Large intestine (tissue), 12 donors: ENCODE data around the gene DEFB114. TPM values are rescaled to one million over a fixed set of nuclear protein-coding genes. Genes with fewer than 3 reads are reported as not detected.

ENCODE experiments used
- DNase-seq, 2 donors: peaks; one replicate each; pipeline versions ENCODE4 v3.0.0 to v3.0.0-alpha.2; 2013
- H3K27ac ChIP-seq: one replicate; pipeline ENCODE4 v1.5.1; 2013; ENCODE audit warnings: low read length
- H3K27me3 ChIP-seq: 2 replicates; pipeline ENCODE4 v1.6.1; 2013; ENCODE audit warnings: low read length; ENCODE audit not compliant: control insufficient read depth, insufficient read depth
- H3K36me3 ChIP-seq: 2 replicates; pipeline ENCODE4 v1.6.1; 2013; ENCODE audit warnings: low read length; ENCODE audit not compliant: control insufficient read depth, insufficient read depth
- H3K4me1 ChIP-seq: one replicate; pipeline ENCODE4 v1.6.1; 2013; ENCODE audit warnings: low read length; ENCODE audit not compliant: control insufficient read depth, insufficient read depth
- H3K4me3 ChIP-seq: one replicate; pipeline ENCODE4 v1.5.1; 2013; ENCODE audit warnings: low read length
- H3K9me3 ChIP-seq: one replicate; pipeline ENCODE4 v1.6.1; 2013; ENCODE audit warnings: mild to moderate bottlenecking, low read depth, low read length, moderate library complexity; ENCODE audit not compliant: control insufficient read depth
- WGBS: methylation state at CpG from one replicate; pipeline ENCODE4 v1.1.5; 2013; ENCODE audit warnings: low lambda C conversion rate; ENCODE audit not compliant: insufficient coverage; 5-methylcytosine and 5-hydroxymethylcytosine counted together
- long read RNA-seq, 11 donors: transcript quantifications; one replicate each; lab custom pipeline, GENCODE V29; 2026
- polyA plus RNA-seq: library from polyadenylated mRNA; unstranded; fragments of 120-200 nt; gene quantifications from one replicate; pipeline ENCODE4 v1.2.1, GENCODE V29; 2013

DEFB114 gene, protein sequence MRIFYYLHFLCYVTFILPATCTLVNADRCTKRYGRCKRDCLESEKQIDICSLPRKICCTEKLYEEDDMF
- not detected for polyA plus RNA-seq
- long read RNA-seq, donor 1: 0 reads
- long read RNA-seq, donor 2: 0 reads
- long read RNA-seq, donor 3: 0 reads
- long read RNA-seq, donor 4: 0 reads
- long read RNA-seq, donor 5: 0 reads
- long read RNA-seq, donor 6: 0 reads
- long read RNA-seq, donor 7: 0 reads
- long read RNA-seq, donor 8: 0 reads
- long read RNA-seq, donor 9: 0 reads
- long read RNA-seq, donor 10: 0 reads
- long read RNA-seq, donor 11: 0 reads

DNA sequence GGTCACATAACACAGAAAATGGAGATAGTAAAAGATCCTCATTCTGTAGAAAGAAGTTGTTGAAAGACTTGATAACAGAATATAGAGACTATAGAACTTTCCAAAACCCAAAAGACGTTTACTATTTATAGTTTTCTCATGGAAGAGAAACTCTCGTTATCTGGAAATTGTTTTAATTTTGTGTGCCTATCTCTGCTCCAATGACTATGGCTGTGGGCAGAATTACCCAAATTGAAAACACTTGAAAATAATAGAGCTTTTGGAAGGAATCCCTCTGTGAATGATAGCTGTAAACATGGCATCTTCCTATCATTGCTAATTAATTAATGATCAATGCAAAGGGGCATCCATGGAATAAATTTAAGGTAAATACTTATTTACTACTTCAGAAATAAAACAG lies at the start of gene DEFB114:
DEFB114 (minus strand) TSS at position 101 of the 400 bp plus-strand sequence; CDS start at position 42, 59 bp downstream.
- no CpG with 5 or more reads among the region's 2 CpGs for WGBS
- Histone ChIP-seq H3K4me1 (no peaks in the 10 kb centered on the region), H3K27me3 (no peaks in the 10 kb centered on the region), H3K9me3 (no peaks in the 10 kb centered on the region), H3K4me3 (no peak within 1 kb of the TSS), H3K27ac (no peak within 1 kb of the TSS), H3K36me3 (no peaks in the 10 kb centered on the region)
- DNase-seq: no peak

GRCh38 chr6:50007819-50008218 lies 43.9 kb upstream of the DEFB114 start:
- Histone ChIP-seq H3K27me3 (no peaks in the 10 kb centered on the region), H3K4me1 (no peaks in the 10 kb centered on the region), H3K9me3 (no peaks in the 10 kb centered on the region), H3K4me3 (no peak overlapping the region), H3K27ac (no peak overlapping the region), H3K36me3 (no peaks in the 10 kb centered on the region)
- 88% methylated on average over 1 of the region's 3 CpGs for WGBS
- no peak for DNase-seq

DNA sequence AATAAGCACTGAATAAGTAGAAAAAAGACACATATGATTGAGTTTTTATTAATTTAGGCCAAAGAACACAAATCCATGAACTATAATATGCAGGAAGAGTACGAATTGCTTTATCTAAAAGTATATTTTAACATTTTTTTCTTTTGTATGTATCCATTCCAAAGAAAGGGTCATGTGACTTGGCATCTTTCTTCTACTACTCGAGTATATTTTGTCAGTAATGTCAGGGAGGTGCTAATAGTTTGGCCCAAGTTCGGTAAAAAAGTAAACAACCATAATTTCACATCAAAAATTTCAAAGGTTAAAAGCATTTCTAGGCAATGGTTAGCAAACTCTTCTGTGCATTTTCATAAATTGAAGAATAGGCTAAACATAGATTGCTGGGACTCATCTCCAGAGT lies 39.2 kb upstream of the DEFB114 start:
- Histone ChIP-seq H3K27ac (no peak overlapping the region), H3K4me1 (no peaks in the 10 kb centered on the region), H3K4me3 (no peak overlapping the region), H3K9me3 (no peaks in the 10 kb centered on the region), H3K27me3 (no peaks in the 10 kb centered on the region), H3K36me3 (no peaks in the 10 kb centered on the region)
- WGBS: 95% methylated on average over 2 of the region's 3 CpGs
- no peak for DNase-seq

GRCh38 chr6:49995278-49995677 lies 31.3 kb upstream of the DEFB114 start:
- no peaks in the 10 kb centered on the region for H3K36me3 ChIP-seq
- H3K4me3 ChIP-seq: no peak overlapping the region
- no peaks in the 10 kb centered on the region for H3K9me3 ChIP-seq
- peak in 1 of 2 donors; percentile 49 for DNase-seq
- no peaks in the 10 kb centered on the region for H3K4me1 ChIP-seq
- no peaks in the 10 kb centered on the region for H3K27me3 ChIP-seq
- no peak overlapping the region for H3K27ac ChIP-seq

- H3K9me3 ChIP-seq: no peaks in the 10 kb centered on the region
- no peak for DNase-seq
- H3K36me3 ChIP-seq: no peaks in the 10 kb centered on the region
- WGBS: no CpG with 5 or more reads among the region's 2 CpGs
- H3K27ac ChIP-seq: no peak overlapping the region
- H3K4me1 ChIP-seq: no peaks in the 10 kb centered on the region
- H3K27me3 ChIP-seq: no peaks in the 10 kb centered on the region
- no peak overlapping the region for H3K4me3 ChIP-seq
Observed at GRCh38 chr6:49988900-49989299, 24.9 kb upstream of the DEFB114 start.

DNA sequence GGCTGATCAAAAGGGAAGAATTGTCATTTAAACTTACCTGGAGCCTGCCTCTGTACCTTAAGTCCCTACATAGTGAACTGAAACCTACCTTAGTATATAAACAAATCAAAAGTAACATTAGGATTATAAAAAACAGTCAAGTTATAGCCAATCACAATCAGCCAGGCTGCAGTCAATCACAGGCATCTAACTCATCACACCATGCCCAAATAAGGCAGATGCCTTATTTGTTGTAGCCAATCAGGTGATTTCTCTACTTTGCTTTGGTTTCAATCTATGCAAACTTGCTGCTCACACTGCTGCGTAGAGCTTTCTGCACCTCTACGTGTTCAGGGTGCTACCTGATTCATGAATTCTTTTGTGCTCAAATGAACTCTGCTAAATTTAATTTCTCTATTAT lies 23.8 kb upstream of the DEFB114 start:
- WGBS: no CpG with 5 or more reads among the region's 2 CpGs
- DNase-seq: no peak

GRCh38 chr6:49986551-49986950 lies 22.6 kb upstream of the DEFB114 start:
- no CpG with 5 or more reads among the region's 1 CpG for WGBS
- DNase-seq: no peak
- no peaks in the 10 kb centered on the region for H3K27me3 ChIP-seq

More for the DNA sequence above, 23.8 kb upstream of the DEFB114 start:
- H3K4me1 ChIP-seq: no peaks in the 10 kb centered on the region
- H3K27ac ChIP-seq: no peak overlapping the region
- no peaks in the 10 kb centered on the region for H3K9me3 ChIP-seq
- H3K4me3 ChIP-seq: no peak overlapping the region
- H3K27me3 ChIP-seq: no peaks in the 10 kb centered on the region
- H3K36me3 ChIP-seq: no peaks in the 10 kb centered on the region

GRCh38 chr6:49982046-49982445 lies 18.1 kb upstream of the DEFB114 start:
- H3K36me3 ChIP-seq: no peaks in the 10 kb centered on the region
- no peaks in the 10 kb centered on the region for H3K4me1 ChIP-seq
- H3K9me3 ChIP-seq: no peaks in the 10 kb centered on the region
- no peak overlapping the region for H3K27ac ChIP-seq
- no peaks in the 10 kb centered on the region for H3K27me3 ChIP-seq
- 70% methylated on average over 2 of the region's 2 CpGs for WGBS
- DNase-seq: no peak
- no peak overlapping the region for H3K4me3 ChIP-seq

More at GRCh38 chr6:49986551-49986950, 22.6 kb upstream of the DEFB114 start:
- H3K4me3 ChIP-seq: no peak overlapping the region
- H3K4me1 ChIP-seq: no peaks in the 10 kb centered on the region
- H3K36me3 ChIP-seq: no peaks in the 10 kb centered on the region
- H3K9me3 ChIP-seq: no peaks in the 10 kb centered on the region
- no peak overlapping the region for H3K27ac ChIP-seq

DNA sequence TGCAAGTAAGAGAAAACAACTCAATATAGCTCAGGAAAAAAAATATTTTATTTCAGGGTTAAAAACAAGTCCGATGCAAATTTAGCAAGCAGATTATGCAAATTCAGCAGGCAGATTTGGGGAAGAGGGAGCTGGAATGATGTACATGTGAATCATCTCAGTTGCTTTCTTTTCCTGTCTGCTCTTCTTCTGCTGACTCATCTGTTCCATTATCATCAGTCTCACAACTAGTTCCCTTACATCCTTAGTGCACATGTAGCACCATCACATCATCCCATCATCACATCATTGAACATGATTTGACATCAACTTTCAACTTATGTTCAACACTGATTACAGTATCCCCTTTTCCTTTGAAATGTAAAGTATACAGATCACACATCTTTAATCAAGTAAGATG lies 16.9 kb upstream of the DEFB114 start:
- Histone ChIP-seq H3K36me3 (no peaks in the 10 kb centered on the region), H3K27ac (no peak overlapping the region), H3K4me3 (no peak overlapping the region), H3K27me3 (no peaks in the 10 kb centered on the region), H3K9me3 (no peaks in the 10 kb centered on the region), H3K4me1 (no peaks in the 10 kb centered on the region)
- 100% methylated on average over 1 of the region's 1 CpG for WGBS
- DNase-seq: no peak

GRCh38 chr6:49979584-49979983 lies 15.6 kb upstream of the DEFB114 start:
- Histone ChIP-seq H3K4me1 (no peaks in the 10 kb centered on the region), H3K4me3 (no peak overlapping the region)
- 100% methylated on average over 1 of the region's 4 CpGs for WGBS

More at GRCh38 chr6:49979584-49979983, 15.6 kb upstream of the DEFB114 start:
- no peaks in the 10 kb centered on the region for H3K27me3 ChIP-seq
- H3K9me3 ChIP-seq: no peaks in the 10 kb centered on the region
- no peak overlapping the region for H3K27ac ChIP-seq
- H3K36me3 ChIP-seq: no peaks in the 10 kb centered on the region
- DNase-seq: no peak
